ENCODE measurements around the gene TMEM174.
"Not testable (repeated sequence)": the region's sequence is repeated elsewhere in the genome, so short reads cannot be mapped to it uniquely, and the experiment has no call there.

Gene TMEM174

GRCh38 chr5:73213566-73213998 lies 40.6 kb downstream of the TMEM174 start:
- TF ChIP-seq CTCF (IDR thresholded peaks at IDR 0.05; ENCODE audit: low read depth, low read length): no peak
- no peak overlapping the region for H3K4me3 ChIP-seq (replicated peaks in 1 of 2; ENCODE audit: low read depth in 2 of 2, low read length in 2 of 2)
- peak; percentile 59 to 66 for DNase-seq (ENCODE audit: low read depth in 2 of 2)

GRCh38 chr5:73214306-73214705 lies 41.3 kb downstream of the TMEM174 start:
- no peak for DNase-seq (ENCODE audit: low read depth in 2 of 2)
- TF ChIP-seq CTCF (IDR thresholded peaks at IDR 0.05; ENCODE audit: low read depth, low read length): no peak

GRCh38 chr5:73214996-73215395 lies 42.0 kb downstream of the TMEM174 start:
- no peak for TF ChIP-seq CTCF (IDR thresholded peaks at IDR 0.05; ENCODE audit: low read depth, low read length)
- DNase-seq (ENCODE audit: low read depth in 2 of 2): no peak
- no peak overlapping the region for H3K4me3 ChIP-seq (replicated peaks in 1 of 2; ENCODE audit: low read depth in 2 of 2, low read length in 2 of 2)

More at GRCh38 chr5:73214306-73214705, 41.3 kb downstream of the TMEM174 start:
- no peak overlapping the region for H3K4me3 ChIP-seq (replicated peaks in 1 of 2; ENCODE audit: low read depth in 2 of 2, low read length in 2 of 2)

GRCh38 chr5:73215531-73215890 lies 42.5 kb downstream of the TMEM174 start:
- peak in 1 of 2 donors; percentile 16 for DNase-seq (ENCODE audit: low read depth in 2 of 2)
- H3K4me3 ChIP-seq (replicated peaks in 1 of 2; ENCODE audit: low read depth in 2 of 2, low read length in 2 of 2): peak overlapping the region; percentile 26 to 41
- TF ChIP-seq CTCF (IDR thresholded peaks at IDR 0.05; ENCODE audit: low read depth, low read length): no peak

GRCh38 chr5:73215891-73216610 lies 43.1 kb downstream of the TMEM174 start:
- peak; percentile 59 for TF ChIP-seq CTCF (IDR thresholded peaks at IDR 0.05; ENCODE audit: low read depth, low read length)
- peak overlapping the region; percentile 26 to 41 for H3K4me3 ChIP-seq (replicated peaks in 1 of 2; ENCODE audit: low read depth in 2 of 2, low read length in 2 of 2)
- peak; percentile 72 to 80 for DNase-seq (ENCODE audit: low read depth in 2 of 2)

- TF ChIP-seq CTCF (IDR thresholded peaks at IDR 0.05; ENCODE audit: low read depth, low read length): peak; percentile 60
- peak; percentile 54 to 63 for DNase-seq (ENCODE audit: low read depth in 2 of 2)
- no peak overlapping the region for H3K4me3 ChIP-seq (replicated peaks in 1 of 2; ENCODE audit: low read depth in 2 of 2, low read length in 2 of 2)
These were observed 45.7 kb downstream of the TMEM174 start for GRCh38 chr5:73218552-73219171.

- DNase-seq (ENCODE audit: low read depth in 2 of 2); H3K4me3 ChIP-seq (replicated peaks in 1 of 2; ENCODE audit: low read depth in 2 of 2, low read length in 2 of 2): not testable (repeated sequence)
These were observed 46.3 kb downstream of the TMEM174 start for GRCh38 chr5:73219336-73219735.

Measured in cardiac fibroblast (primary cell).